Measurements from ENCODE around the gene ADSS1.

Gene ADSS1

GRCh38 chr14:104769324-104770071 lies 45.5 kb downstream of the ADSS1 start:
- no peak for DNase-seq (ENCODE audit: low read depth in 2 of 2)

- no peak for DNase-seq (ENCODE audit: low read depth in 2 of 2)
These were observed 46.1 kb downstream of the ADSS1 start for GRCh38 chr14:104770072-104770579.

- no peak for DNase-seq (ENCODE audit: low read depth in 2 of 2)
These were observed 46.8 kb downstream of the ADSS1 start for GRCh38 chr14:104770851-104771272.

GRCh38 chr14:104771374-104771773 lies 47.3 kb downstream of the ADSS1 start:
- DNase-seq (ENCODE audit: low read depth in 2 of 2) = no peak

GRCh38 chr14:104771918-104772706 lies 48.1 kb downstream of the ADSS1 start:
- no peak for DNase-seq (ENCODE audit: low read depth in 2 of 2)

- DNase-seq (ENCODE audit: low read depth in 2 of 2) = no peak
These were observed 48.9 kb downstream of the ADSS1 start for GRCh38 chr14:104772707-104773504.

- DNase-seq (ENCODE audit: low read depth in 2 of 2) = no peak
These were observed 49.8 kb downstream of the ADSS1 start for GRCh38 chr14:104773505-104774452.

- DNase-seq (ENCODE audit: low read depth in 2 of 2) = no peak
These were observed 50.5 kb downstream of the ADSS1 start for GRCh38 chr14:104774453-104775072.

- no peak for DNase-seq (ENCODE audit: low read depth in 2 of 2)
These were observed 51.1 kb downstream of the ADSS1 start for GRCh38 chr14:104775073-104775489.

- no peak for DNase-seq (ENCODE audit: low read depth in 2 of 2)
These were observed 52.5 kb downstream of the ADSS1 start for GRCh38 chr14:104776481-104776880.

GRCh38 chr14:104776961-104777807 lies 53.2 kb downstream of the ADSS1 start:
- DNase-seq (ENCODE audit: low read depth in 2 of 2) = no peak

GRCh38 chr14:104777808-104778249 lies 53.8 kb downstream of the ADSS1 start:
- DNase-seq (ENCODE audit: low read depth in 2 of 2) = no peak

- DNase-seq (ENCODE audit: low read depth in 2 of 2) = no peak
These were observed 54.8 kb downstream of the ADSS1 start for GRCh38 chr14:104778694-104779331.

- no peak for DNase-seq (ENCODE audit: low read depth in 2 of 2)
These were observed 55.9 kb downstream of the ADSS1 start for GRCh38 chr14:104779776-104780512.

- DNase-seq (ENCODE audit: low read depth in 2 of 2) = no peak
These were observed 56.5 kb downstream of the ADSS1 start for GRCh38 chr14:104780513-104781030.

GRCh38 chr14:104781271-104782077 lies 57.4 kb downstream of the ADSS1 start:
- DNase-seq (ENCODE audit: low read depth in 2 of 2) = no peak

Measured in activated CD8-positive, alpha-beta memory T cell treated with anti-CD3 and anti-CD28 coated beads for 4 hours (primary cell).